H9 (cell line): Measurements from ENCODE around the gene LAMA3. TPM values are rescaled to one million over a fixed set of nuclear protein-coding genes. Genes with fewer than 3 reads are reported as not detected.

Source experiments
- DNase-seq: peaks from one replicate; pipeline ENCODE4 v3.0.0-alpha.2; 2017
- H2AFZ ChIP-seq: one replicate; pipeline ENCODE4 v1.6.1; 2013; ENCODE audit warnings: mild to moderate bottlenecking, low read length, control low read depth, moderate library complexity
- H2AK5ac ChIP-seq: 2 replicates; pipeline ENCODE4 v1.6.1; 2013; ENCODE audit warnings: low read length, control low read depth, mixed read lengths; ENCODE audit not compliant: insufficient read length
- H2BK120ac ChIP-seq: one replicate; pipeline ENCODE4 v1.6.1; 2013; ENCODE audit warnings: low read depth, mild to moderate bottlenecking, low read length, control low read depth, inconsistent platforms; ENCODE audit not compliant: poor library complexity, severe bottlenecking
- H2BK12ac ChIP-seq: 2 replicates; pipeline ENCODE4 v1.6.1; 2013; ENCODE audit warnings: low read length, control low read depth, mixed read lengths, low read depth; ENCODE audit not compliant: insufficient read length
- H2BK15ac ChIP-seq: 2 replicates; pipeline ENCODE4 v1.6.1; 2013; ENCODE audit warnings: low read depth, low read length, control low read depth
- H2BK20ac ChIP-seq: one replicate; pipeline ENCODE4 v1.6.1; 2013; ENCODE audit warnings: low read depth, mild to moderate bottlenecking, low read length, control low read depth, inconsistent platforms; ENCODE audit not compliant: poor library complexity, severe bottlenecking
- H2BK5ac ChIP-seq: 2 replicates; pipeline ENCODE4 v1.6.1; 2013; ENCODE audit warnings: low read length, control low read depth, mixed read lengths; ENCODE audit not compliant: insufficient read length
- H3K14ac ChIP-seq: 2 replicates; pipeline ENCODE4 v1.6.1; 2013; ENCODE audit warnings: low read length, control low read depth; ENCODE audit not compliant: insufficient read depth
- H3K18ac ChIP-seq: 2 replicates; pipeline ENCODE4 v1.6.1; 2013; ENCODE audit warnings: low read depth, mild to moderate bottlenecking, mixed read lengths, low read length, control low read depth; ENCODE audit not compliant: insufficient read length
- H3K23ac ChIP-seq: 2 replicates; pipeline ENCODE4 v1.6.1; 2013; ENCODE audit warnings: low read length, control low read depth, mixed read lengths, low read depth; ENCODE audit not compliant: insufficient read length
- H3K23me2 ChIP-seq: 2 replicates; pipeline ENCODE4 v1.6.1; 2013; ENCODE audit warnings: low read depth, mild to moderate bottlenecking, mixed read lengths, low read length, control low read depth; ENCODE audit not compliant: insufficient read length, poor library complexity, severe bottlenecking
- H3K27ac ChIP-seq: 2 replicates; pipeline ENCODE4 v1.5.1; 2013; ENCODE audit warnings: low read length, control low read depth, mixed read lengths, low read depth; ENCODE audit not compliant: insufficient read length
- H3K27me3 ChIP-seq: 2 replicates; pipeline ENCODE4 v1.6.1; 2013; ENCODE audit warnings: low read length, control low read depth, inconsistent platforms; ENCODE audit not compliant: insufficient read depth
- H3K4ac ChIP-seq: 2 replicates; pipeline ENCODE4 v1.6.1; 2013; ENCODE audit warnings: low read depth, mild to moderate bottlenecking, control low read depth, inconsistent platforms, low read length, moderate library complexity
- H3K4me1 ChIP-seq: 2 replicates; pipeline ENCODE4 v1.6.1; 2013; ENCODE audit warnings: low read length, control low read depth, inconsistent platforms; ENCODE audit not compliant: insufficient read depth
- H3K4me2 ChIP-seq: 2 replicates; pipeline ENCODE4 v1.6.1; 2013; ENCODE audit warnings: low read length, control low read depth, mixed read lengths; ENCODE audit not compliant: insufficient read length, insufficient read depth
- H3K56ac ChIP-seq: 2 replicates; pipeline ENCODE4 v1.6.1; 2013; ENCODE audit warnings: low read depth, mild to moderate bottlenecking, mixed read lengths, low read length, control low read depth; ENCODE audit not compliant: insufficient read length
- H3K79me1 ChIP-seq: 2 replicates; pipeline ENCODE4 v1.6.1; 2013; ENCODE audit warnings: low read depth, mild to moderate bottlenecking, moderate library complexity, low read length, control low read depth, inconsistent platforms; ENCODE audit not compliant: insufficient read depth, poor library complexity, severe bottlenecking
- H3K79me2 ChIP-seq: 2 replicates; pipeline ENCODE4 v1.6.1; 2013; ENCODE audit warnings: low read length, control low read depth, inconsistent platforms; ENCODE audit not compliant: insufficient read depth
- H3K9ac ChIP-seq: 2 replicates; pipeline ENCODE4 v1.6.1; 2013; ENCODE audit warnings: low read length, control low read depth, mixed read lengths; ENCODE audit not compliant: insufficient read length; ENCODE audit errors: extremely low read depth
- H3K9me3 ChIP-seq: one replicate; pipeline ENCODE4 v1.6.1; 2013; ENCODE audit warnings: low read depth, low read length, inconsistent platforms; ENCODE audit not compliant: control insufficient read depth
- H3T11ph ChIP-seq: one replicate; pipeline ENCODE4 v1.6.1; 2013; ENCODE audit warnings: mild to moderate bottlenecking, low read length, control low read depth, inconsistent platforms
- H4K20me1 ChIP-seq: one replicate; pipeline ENCODE4 v1.6.1; 2013; ENCODE audit not compliant: control insufficient read depth, insufficient read length, insufficient read depth
- H4K5ac ChIP-seq: 2 replicates; pipeline ENCODE4 v1.6.1; 2013; ENCODE audit warnings: low read depth, mild to moderate bottlenecking, mixed read lengths, low read length, control low read depth; ENCODE audit not compliant: insufficient read length
- H4K8ac ChIP-seq: replicated peaks from 2 replicates; pipeline ENCODE4 v1.6.1; 2013; ENCODE audit warnings: low read length, control low read depth, mixed read lengths, low read depth; ENCODE audit not compliant: insufficient read length
- H4K91ac ChIP-seq: 2 replicates; pipeline ENCODE4 v1.6.1; 2013; ENCODE audit warnings: low read depth, mild to moderate bottlenecking, moderate library complexity, mixed read lengths, low read length, control low read depth; ENCODE audit not compliant: insufficient read length
- H3K27ac Mint-ChIP-seq, 3 experiments: 2 replicates in 2 of 3; 3 replicates in 1 of 3; pipeline ENCODE4 v1.8.0; 2020 to 2021; ENCODE audit warnings: mixed read lengths in 3 of 3, mild to moderate bottlenecking in 1 of 3, moderate library complexity in 1 of 3
- H3K27me3 Mint-ChIP-seq: 2 replicates; pipeline ENCODE4 v1.8.0; 2021; ENCODE audit warnings: low read depth, mild to moderate bottlenecking, moderate library complexity, mixed read lengths
- H3K36me3 Mint-ChIP-seq, 3 experiments: 2 replicates in 2 of 3; 3 replicates in 1 of 3; pipeline ENCODE4 v1.8.0; 2020 to 2021; ENCODE audit warnings: low read depth in 3 of 3, mixed read lengths in 3 of 3; ENCODE audit not compliant: insufficient read depth in 1 of 3
- H3K4me1 Mint-ChIP-seq, 2 experiments: 2 replicates each; pipeline ENCODE4 v1.8.0; 2020; ENCODE audit warnings: mixed read lengths in 2 of 2
- H3K4me3 Mint-ChIP-seq, 2 experiments: 2 replicates in 1 of 2; 3 replicates in 1 of 2; pipeline ENCODE4 v1.8.0; 2020 to 2021; ENCODE audit warnings: mild to moderate bottlenecking in 2 of 2, mixed read lengths in 2 of 2, moderate library complexity in 1 of 2
- H3K9me3 Mint-ChIP-seq, 2 experiments: 2 replicates in 1 of 2; 3 replicates in 1 of 2; pipeline ENCODE4 v1.8.0; 2020; ENCODE audit warnings: mild to moderate bottlenecking in 2 of 2, mixed read lengths in 2 of 2, moderate library complexity in 1 of 2
- CTCF ChIP-seq: fragments of 200-600 bp; sonication (generic); conservative IDR thresholded peaks from 3 replicates; pipeline ENCODE4 v1.8.0; 2021; ENCODE audit warnings: antibody characterized with exemption, mild to moderate bottlenecking
- WGBS: extraction: QIAGEN DNeasy Blood & Tissue Kit; methylation state at CpG from one replicate; pipeline ENCODE4 v1.1.7; 2013; ENCODE audit warnings: missing lambda C conversion rate, low lambda C conversion rate, mixed read lengths; ENCODE audit not compliant: insufficient read length; ENCODE audit errors: extremely low coverage; 5-methylcytosine and 5-hydroxymethylcytosine counted together
- total RNA-seq: library from RNA; stranded (reverse); gene quantifications from 2 replicates; pipeline ENCODE4 v1.2.1, GENCODE V29; 2021

The LAMA3 gene
- total RNA-seq, 1 experiment from 2014 or later: 0.33 TPM

DNA sequence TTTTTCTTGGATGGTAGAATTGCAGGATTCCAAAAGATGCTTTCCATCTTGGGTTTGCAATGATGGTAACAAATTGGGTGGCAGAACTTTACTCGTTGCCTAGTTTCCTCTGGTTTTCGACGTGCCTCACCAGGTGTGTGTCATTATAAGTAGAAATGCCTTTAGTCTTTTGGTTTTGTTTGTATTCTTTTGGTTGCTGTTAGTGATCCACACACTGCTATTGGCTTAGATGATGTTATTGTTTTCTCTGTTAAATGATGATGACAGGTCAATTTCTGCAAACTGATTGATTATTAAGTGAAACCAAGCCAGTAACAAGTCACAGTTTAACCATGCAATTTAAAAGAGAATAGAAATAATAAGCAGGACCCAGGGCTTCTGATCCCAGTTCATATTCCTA lies 6.1 kb upstream of the LAMA3 start:
- Histone ChIP-seq H3K27ac (no peak overlapping the region), H2BK15ac (no peak overlapping the region), H2BK5ac (no peak overlapping the region), H3K79me1 (no peaks in the 10 kb centered on the region), H4K20me1 (no peaks in the 10 kb centered on the region), H3K56ac (no peak overlapping the region), H2AFZ (no peak overlapping the region), H2AK5ac (no peak overlapping the region), H2BK120ac (no peak overlapping the region), H4K5ac (no peak overlapping the region), H3K23ac (no peak overlapping the region), H2BK12ac (no peak overlapping the region), H3K4me2 (no peak overlapping the region), H3K79me2 (no peaks in the 10 kb centered on the region), H3K4me1 (no peaks in the 10 kb centered on the region), H3K9ac (no peak overlapping the region), H3K4ac (no peak overlapping the region), H3K23me2 (no peaks in the 10 kb centered on the region), H4K8ac (no peak overlapping the region), H3K14ac (no peak overlapping the region), H3K9me3 (no peaks in the 10 kb centered on the region), H2BK20ac (no peak overlapping the region), H3K27me3 (no peaks in the 10 kb centered on the region), H3T11ph (no peak overlapping the region), H4K91ac (no peak overlapping the region), H3K18ac (no peak overlapping the region)
- Mint-ChIP-seq H3K27me3 (peaks cover 48% of the 10 kb centered on the region), H3K4me1 (0 out of 4 replicates have a peak, but pooled peaks cover 0 to 3% of the 10 kb centered on the region in 2 experiments), H3K36me3 (no peaks in the 10 kb centered on the region), H3K9me3 (no peaks in the 10 kb centered on the region), H3K27ac (no peak overlapping the region), H3K4me3 (no peak overlapping the region)
- DNase-seq: no peak
- no CpG with 5 or more reads among the region's 3 CpGs for WGBS
- TF ChIP-seq CTCF: no peak
